SJSA1 (cell line): Measurements from ENCODE around the gene CHRM2. TPM values are rescaled to one million over a fixed set of nuclear protein-coding genes. Genes with fewer than 3 reads are reported as not detected.

Source experiments
- DNase-seq, 2 experiments: peaks; one replicate each; pipeline ENCODE4 v3.0.0-alpha.2; 2015 to 2020; ENCODE audit warnings: low spot score in 2 of 2, low read depth in 1 of 2
- H3K27ac ChIP-seq: fragments of 250-450 bp; sonication (Bioruptor Pico); 2 replicates; pipeline ENCODE4 v1.5.1; 2020; ENCODE audit warnings: mild to moderate bottlenecking, moderate library complexity
- H3K27me3 ChIP-seq: fragments of 250-450 bp; sonication (Bioruptor Pico); replicated peaks from 2 replicates; pipeline ENCODE4 v1.5.1; 2020; ENCODE audit warnings: mild to moderate bottlenecking, moderate library complexity
- H3K36me3 ChIP-seq: fragments of 250-450 bp; sonication (Bioruptor Pico); 2 replicates; pipeline ENCODE4 v1.5.1; 2020; ENCODE audit warnings: mild to moderate bottlenecking
- H3K4me1 ChIP-seq: fragments of 250-450 bp; sonication (Bioruptor Pico); replicated peaks from 2 replicates; pipeline ENCODE4 v1.6.1; 2021; ENCODE audit warnings: mild to moderate bottlenecking
- H3K4me3 ChIP-seq: fragments of 250-450 bp; sonication (Bioruptor Pico); 2 replicates; pipeline ENCODE4 v1.5.1; 2020; ENCODE audit warnings: mild to moderate bottlenecking
- H3K9me3 ChIP-seq: fragments of 250-450 bp; sonication (Bioruptor Pico); replicated peaks from 2 replicates; pipeline ENCODE4 v1.5.1; 2020; ENCODE audit warnings: mild to moderate bottlenecking
- total RNA-seq: library from RNA; depleted of rRNA; stranded (reverse); fragments of >200 nt; shearing (Covaris generic); gene quantifications from 2 replicates; pipeline ENCODE4 v1.2.3, GENCODE V29; 2014

Gene CHRM2
- total RNA-seq, 1 experiment from 2014 or later: 0.24 TPM

DNA sequence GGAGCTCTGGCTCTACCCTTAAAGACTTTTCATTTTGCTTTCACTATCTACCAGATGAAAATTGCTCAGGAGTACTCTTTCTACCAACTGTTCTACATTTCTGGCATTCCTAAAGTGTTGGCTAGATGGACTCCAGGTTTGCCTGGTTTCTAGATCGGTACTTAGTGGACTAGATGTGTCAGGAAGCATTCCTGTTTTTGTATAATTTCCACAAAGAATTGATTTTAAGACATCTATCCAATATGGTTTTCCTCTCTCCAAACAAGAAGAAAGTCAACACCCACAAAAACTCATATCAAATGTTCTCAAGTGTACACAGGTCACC, 157.7 kb downstream of the CHRM2 start:
- peaks cover 13% of the 10 kb centered on the region for H3K4me1 ChIP-seq
- H3K36me3 ChIP-seq: no peaks in the 10 kb centered on the region
- H3K9me3 ChIP-seq: no peaks in the 10 kb centered on the region
- H3K4me3 ChIP-seq: no peak overlapping the region
- peak overlapping the region; percentile 71 for H3K27ac ChIP-seq
- DNase-seq: no peak
- H3K27me3 ChIP-seq: no peaks in the 10 kb centered on the region

DNA sequence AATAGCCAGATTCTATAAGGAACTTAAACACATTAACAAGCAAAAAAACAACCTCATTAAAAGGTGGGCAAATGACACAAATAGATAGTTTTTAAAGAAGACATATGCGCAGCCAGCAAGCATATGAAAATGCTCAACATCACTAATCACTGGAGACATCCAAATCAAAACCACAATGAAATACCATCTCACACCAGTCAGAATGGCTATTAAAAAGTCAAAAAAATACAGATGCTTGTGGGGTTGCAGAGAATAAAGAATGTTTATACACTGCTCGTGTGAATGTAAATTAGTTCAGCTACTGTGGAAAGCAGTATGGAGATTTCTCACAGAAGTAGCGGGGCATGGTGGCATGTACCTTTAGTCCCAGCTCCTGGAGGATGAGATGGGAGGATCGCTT, 164.0 kb downstream of the CHRM2 start:
- no peak for DNase-seq
- no peaks in the 10 kb centered on the region for H3K36me3 ChIP-seq
- H3K27ac ChIP-seq: no peak overlapping the region
- H3K4me1 ChIP-seq: 0 out of 2 replicates have a peak, but pooled peaks cover 3% of the 10 kb centered on the region
- H3K4me3 ChIP-seq: no peak overlapping the region
- H3K9me3 ChIP-seq: no peaks in the 10 kb centered on the region
- H3K27me3 ChIP-seq: no peaks in the 10 kb centered on the region

DNA sequence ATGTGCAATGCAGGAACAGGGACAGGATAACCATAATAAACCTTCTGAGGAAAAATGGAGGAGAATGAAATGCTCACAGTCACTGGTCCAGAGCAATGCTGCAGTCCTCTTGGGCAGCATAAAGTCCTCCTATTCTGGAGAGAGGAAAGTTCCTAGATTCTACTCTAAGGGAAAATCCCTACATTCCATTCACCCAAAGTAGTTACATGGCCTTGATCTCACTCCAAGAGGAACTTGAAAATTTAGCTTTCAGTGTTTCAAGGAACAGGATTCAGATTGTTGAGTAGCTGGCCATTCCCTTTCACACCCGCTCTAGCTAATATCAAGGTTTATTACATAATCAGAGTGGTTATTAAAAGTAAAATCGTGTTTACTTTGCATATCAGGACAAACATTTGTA, 168.3 kb downstream of the CHRM2 start:
- Histone ChIP-seq H3K4me3 (no peak overlapping the region), H3K27me3 (no peaks in the 10 kb centered on the region), H3K9me3 (no peaks in the 10 kb centered on the region), H3K36me3 (no peaks in the 10 kb centered on the region), H3K27ac (no peak overlapping the region), H3K4me1 (0 out of 2 replicates have a peak, but pooled peaks cover 3% of the 10 kb centered on the region)
- DNase-seq: no peak

DNA sequence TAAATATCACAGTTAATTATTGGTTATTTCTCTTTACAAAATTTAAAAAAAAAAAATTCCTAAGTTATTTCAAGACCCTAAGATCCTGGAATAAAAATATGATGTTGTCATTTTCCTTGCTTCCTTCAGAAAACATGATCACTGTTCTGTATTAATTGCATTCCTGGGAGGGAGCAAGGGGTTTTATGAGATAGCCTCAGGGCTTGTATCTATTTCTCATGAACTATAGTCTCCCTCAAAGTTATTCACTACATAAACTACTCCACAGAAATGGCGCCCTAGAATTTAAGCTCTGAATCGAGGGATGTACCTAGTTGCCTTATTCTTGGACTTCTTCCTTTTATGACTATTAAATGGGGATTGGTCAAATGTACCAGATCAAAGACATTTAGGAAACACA, 170.3 kb downstream of the CHRM2 start:
- Histone ChIP-seq H3K36me3 (no peaks in the 10 kb centered on the region), H3K27ac (no peak overlapping the region), H3K4me3 (no peak overlapping the region), H3K4me1 (no peaks in the 10 kb centered on the region), H3K9me3 (no peaks in the 10 kb centered on the region), H3K27me3 (no peaks in the 10 kb centered on the region)
- DNase-seq: no peak

DNA sequence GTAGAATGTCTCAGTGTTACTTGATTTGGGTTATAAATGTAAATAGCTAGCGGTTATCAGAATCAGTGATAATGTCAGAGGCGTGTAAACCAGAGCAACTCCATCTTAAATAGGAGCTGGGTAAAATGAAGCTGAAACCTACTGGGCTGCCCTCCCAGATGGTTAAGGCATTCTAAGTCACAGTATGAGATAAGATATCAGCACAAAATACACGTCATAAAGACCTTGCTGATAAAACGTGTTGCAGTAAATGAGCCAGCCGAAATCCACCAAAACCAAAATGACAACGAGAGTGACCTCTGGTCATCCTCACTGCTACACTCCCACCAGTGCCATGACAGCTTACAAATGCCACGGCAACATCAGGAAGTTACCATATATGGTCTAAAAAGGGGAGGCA, 172.3 kb downstream of the CHRM2 start:
- H3K4me1 ChIP-seq: no peaks in the 10 kb centered on the region
- H3K9me3 ChIP-seq: no peaks in the 10 kb centered on the region
- H3K4me3 ChIP-seq: no peak overlapping the region
- no peaks in the 10 kb centered on the region for H3K27me3 ChIP-seq
- no peaks in the 10 kb centered on the region for H3K36me3 ChIP-seq
- DNase-seq: no peak
- H3K27ac ChIP-seq: no peak overlapping the region

DNA sequence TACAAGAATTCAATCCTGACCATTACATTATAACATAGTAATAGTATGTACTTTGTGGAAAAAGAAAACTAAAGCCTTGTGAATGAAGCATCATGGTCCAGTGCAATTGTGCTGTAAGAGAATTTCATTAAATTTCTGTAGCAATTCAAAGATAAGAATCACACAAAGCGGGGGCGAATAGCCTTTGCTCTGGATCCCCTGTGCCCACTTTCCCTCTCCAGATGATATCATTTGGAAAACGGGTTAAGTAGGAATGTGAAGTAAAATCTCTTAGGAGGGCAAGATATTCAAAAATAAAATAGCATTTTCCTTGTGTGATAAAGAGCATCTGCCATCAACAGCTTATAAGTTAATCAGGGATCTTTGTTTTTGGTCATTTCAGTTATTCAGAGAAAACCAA, 177.1 kb downstream of the CHRM2 start:
- Histone ChIP-seq H3K4me3 (no peak overlapping the region), H3K4me1 (no peaks in the 10 kb centered on the region), H3K27me3 (no peaks in the 10 kb centered on the region), H3K36me3 (no peaks in the 10 kb centered on the region), H3K9me3 (no peaks in the 10 kb centered on the region), H3K27ac (no peak overlapping the region)
- no peak for DNase-seq

DNA sequence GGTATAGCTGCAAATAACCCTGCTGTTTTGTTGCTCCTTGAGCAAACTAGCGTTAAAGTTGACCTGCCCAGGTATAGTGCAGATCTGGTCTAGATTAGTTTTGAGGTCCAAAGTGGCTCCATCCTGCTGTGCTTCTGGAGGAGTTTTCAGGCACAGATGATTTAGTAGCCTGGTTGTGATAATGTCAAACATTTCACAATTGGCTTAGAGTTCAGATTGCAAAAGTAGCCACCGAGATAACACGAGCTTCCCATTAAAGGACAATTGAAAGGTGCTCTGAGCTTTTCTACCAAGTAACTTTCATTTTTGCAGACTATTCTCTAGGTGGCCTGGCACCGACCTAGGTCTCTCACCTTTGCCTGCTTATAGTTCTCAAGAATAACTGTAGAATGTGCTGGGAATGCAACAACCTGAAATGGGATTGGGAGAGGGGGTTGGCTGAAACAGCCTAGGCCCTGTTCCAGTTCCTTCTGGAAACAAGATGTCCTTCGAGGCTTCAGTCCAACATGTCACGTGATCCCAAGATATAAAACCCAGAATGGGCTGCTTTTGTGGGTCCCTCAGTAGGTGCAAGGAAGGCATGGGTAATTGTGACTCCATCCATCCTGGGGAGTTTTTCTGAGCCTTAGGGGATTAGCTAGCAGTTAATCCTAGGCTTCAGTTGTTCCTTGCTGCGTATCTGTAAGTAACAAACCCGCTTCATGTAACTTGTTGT, 201.0 kb downstream of the CHRM2 start:
- DNase-seq: no peak
- Histone ChIP-seq H3K9me3 (peaks cover 5% of the 10 kb centered on the region; the same call in 1 of the 2 replicates), H3K36me3 (peaks cover 6% of the 10 kb centered on the region), H3K27ac (no peak overlapping the region), H3K27me3 (no peaks in the 10 kb centered on the region), H3K4me1 (peaks cover 19% of the 10 kb centered on the region), H3K4me3 (no peak overlapping the region)
